Measurements from ENCODE around the gene DEPDC1B.

DNA sequence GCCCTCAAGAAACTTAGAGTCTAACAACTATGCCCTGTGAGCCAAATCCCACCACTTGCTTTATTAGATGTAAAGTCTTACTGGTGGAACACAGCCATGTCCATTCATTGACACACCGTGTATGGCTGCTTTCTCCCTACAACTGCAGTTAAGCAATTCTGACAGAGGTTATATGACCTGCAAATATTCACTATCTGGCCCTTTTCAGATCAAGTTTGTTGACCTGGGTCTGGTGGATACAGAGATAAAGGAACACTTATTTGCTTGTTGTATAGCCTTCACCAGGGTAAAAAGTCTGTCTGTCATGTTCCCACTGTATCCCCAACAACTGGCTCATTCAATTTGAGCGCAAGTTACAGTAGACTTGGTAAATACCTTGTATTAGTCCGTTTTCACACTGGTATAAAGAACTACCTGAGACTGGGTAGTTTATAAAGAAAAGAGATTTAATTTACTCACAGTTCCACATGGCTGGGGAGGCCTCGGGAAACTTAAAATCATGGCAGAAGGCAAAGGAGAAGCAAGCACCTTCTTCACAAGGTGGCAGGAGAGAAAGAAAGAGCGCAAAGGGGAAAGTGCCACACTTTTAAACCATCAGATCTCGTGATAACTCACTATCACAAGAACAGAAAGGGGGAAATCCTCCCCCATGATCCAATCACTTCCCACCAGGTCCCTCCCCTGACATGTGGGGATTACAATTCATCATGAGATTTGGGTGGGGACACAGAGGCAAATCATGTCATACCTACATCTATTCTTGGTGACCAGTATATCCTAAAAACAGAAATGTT is 27.9 kb downstream of the DEPDC1B start:
- TF ChIP-seq, protein P1, sequence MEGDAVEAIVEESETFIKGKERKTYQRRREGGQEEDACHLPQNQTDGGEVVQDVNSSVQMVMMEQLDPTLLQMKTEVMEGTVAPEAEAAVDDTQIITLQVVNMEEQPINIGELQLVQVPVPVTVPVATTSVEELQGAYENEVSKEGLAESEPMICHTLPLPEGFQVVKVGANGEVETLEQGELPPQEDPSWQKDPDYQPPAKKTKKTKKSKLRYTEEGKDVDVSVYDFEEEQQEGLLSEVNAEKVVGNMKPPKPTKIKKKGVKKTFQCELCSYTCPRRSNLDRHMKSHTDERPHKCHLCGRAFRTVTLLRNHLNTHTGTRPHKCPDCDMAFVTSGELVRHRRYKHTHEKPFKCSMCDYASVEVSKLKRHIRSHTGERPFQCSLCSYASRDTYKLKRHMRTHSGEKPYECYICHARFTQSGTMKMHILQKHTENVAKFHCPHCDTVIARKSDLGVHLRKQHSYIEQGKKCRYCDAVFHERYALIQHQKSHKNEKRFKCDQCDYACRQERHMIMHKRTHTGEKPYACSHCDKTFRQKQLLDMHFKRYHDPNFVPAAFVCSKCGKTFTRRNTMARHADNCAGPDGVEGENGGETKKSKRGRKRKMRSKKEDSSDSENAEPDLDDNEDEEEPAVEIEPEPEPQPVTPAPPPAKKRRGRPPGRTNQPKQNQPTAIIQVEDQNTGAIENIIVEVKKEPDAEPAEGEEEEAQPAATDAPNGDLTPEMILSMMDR (IDR thresholded peaks at IDR 0.05), result no peak
- TF ChIP-seq POLR2A (IDR thresholded peaks at IDR 0.05), result no peak

Data from Peyer's patch (tissue), 4 donors.